Sigmoid colon (tissue), 4 donors: ENCODE results near the gene RNASEH1.

Source experiments
- EP300 ChIP-seq, 4 donors: sonication (generic); formaldehyde crosslinking; IDR thresholded peaks; one replicate each; pipeline ENCODE4 v1.6.1; 2017; ENCODE audit warnings: antibody characterized with exemption in 4 of 4
- POLR2A ChIP-seq, 2 donors: fragments of 450-650 bp; IDR thresholded peaks; one replicate each; pipeline ENCODE4 v1.6.1; 2016; ENCODE audit warnings: antibody characterized with exemption in 2 of 2, mild to moderate bottlenecking in 2 of 2, moderate library complexity in 2 of 2
- POLR2AphosphoS5 ChIP-seq, 4 donors: sonication (generic); formaldehyde crosslinking; IDR thresholded peaks; one replicate each; pipeline ENCODE4 v1.6.1; 2017; ENCODE audit warnings: antibody characterized with exemption in 4 of 4
- TF ChIP-seq, protein P1 (sequence below), 4 experiments: fragments of 450-650 bp in 3 of 4; fragments of 200-600 bp in 1 of 4; IDR thresholded peaks; one replicate each; pipeline ENCODE4 v1.5.1; 2016 to 2019; ENCODE audit warnings: antibody characterized with exemption in 4 of 4, mild to moderate bottlenecking in 3 of 4, moderate library complexity in 2 of 4

DNA sequence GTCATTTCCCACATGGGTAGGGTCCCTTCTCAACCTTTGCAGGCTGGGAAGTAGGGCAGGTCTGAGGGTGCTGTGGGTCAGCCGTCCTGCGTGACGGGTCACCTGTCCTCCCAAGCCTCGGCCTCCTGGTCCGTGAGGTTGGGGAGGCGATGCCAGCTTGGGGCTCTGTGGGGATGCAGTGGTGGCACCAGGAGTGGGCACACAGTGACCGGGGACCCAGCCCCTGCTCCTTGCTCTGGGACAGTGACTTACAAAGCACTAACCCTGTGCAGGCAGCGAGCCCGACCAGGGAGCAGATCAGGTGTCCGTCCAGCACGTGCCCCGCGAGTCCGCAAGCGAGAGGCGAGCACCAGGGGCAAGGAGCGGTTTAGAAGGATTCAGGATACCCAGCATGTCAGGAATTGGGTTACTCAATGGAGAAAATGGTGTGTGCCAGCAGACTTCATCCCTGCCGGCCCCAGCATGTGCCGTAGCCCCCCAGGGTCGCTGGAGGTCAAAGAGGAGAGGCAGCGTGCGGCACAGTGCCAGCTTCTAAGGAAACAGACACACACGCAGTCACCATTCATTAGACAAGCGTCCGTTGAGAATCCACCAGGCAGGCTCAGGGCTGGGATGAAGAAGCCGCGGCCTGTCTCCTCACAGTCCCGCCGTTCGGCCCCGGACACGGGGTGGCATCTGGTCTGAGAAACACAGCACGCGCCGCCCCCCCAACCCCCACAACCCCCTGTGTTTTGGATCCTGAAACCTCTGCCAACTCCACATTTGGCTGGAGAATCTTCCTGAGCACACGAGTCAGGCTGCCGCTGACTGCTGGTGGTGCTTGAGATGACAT is 48.5 kb upstream of the RNASEH1 start:
- no peak for TF ChIP-seq POLR2A (IDR thresholded peaks at IDR 0.05)
- TF ChIP-seq, protein P1, sequence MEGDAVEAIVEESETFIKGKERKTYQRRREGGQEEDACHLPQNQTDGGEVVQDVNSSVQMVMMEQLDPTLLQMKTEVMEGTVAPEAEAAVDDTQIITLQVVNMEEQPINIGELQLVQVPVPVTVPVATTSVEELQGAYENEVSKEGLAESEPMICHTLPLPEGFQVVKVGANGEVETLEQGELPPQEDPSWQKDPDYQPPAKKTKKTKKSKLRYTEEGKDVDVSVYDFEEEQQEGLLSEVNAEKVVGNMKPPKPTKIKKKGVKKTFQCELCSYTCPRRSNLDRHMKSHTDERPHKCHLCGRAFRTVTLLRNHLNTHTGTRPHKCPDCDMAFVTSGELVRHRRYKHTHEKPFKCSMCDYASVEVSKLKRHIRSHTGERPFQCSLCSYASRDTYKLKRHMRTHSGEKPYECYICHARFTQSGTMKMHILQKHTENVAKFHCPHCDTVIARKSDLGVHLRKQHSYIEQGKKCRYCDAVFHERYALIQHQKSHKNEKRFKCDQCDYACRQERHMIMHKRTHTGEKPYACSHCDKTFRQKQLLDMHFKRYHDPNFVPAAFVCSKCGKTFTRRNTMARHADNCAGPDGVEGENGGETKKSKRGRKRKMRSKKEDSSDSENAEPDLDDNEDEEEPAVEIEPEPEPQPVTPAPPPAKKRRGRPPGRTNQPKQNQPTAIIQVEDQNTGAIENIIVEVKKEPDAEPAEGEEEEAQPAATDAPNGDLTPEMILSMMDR (IDR thresholded peaks at IDR 0.05), result no peak
- no peak for TF ChIP-seq POLR2AphosphoS5 (IDR thresholded peaks at IDR 0.05)
- TF ChIP-seq EP300 (IDR thresholded peaks at IDR 0.05), result no peak
